Measurements from ENCODE around the gene C1orf21. TPM values are rescaled to one million over a fixed set of nuclear protein-coding genes. Genes with fewer than 3 reads are reported as not detected.

The C1orf21 gene
- polyA plus RNA-seq, 1 of the 3 experiments (the other 2 are of a cell fraction) = 4.8 TPM

DNA sequence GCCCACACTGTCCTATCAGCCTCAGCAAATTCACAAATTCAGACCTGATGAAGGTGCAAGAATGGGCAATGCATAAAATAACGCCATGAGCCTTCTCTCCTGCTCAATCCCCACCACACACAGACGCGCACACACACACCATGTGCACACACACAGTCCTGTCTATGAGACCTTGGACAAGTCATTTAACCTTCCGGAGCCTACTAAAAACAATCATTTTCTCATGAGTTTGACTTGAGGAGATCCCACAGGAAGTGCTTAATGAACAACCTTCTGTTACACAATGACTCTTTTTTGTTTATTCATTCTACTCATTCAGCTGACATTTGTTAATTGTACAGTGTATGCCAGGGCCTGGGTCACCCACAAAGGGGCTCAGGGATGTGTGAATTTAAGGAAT lies 242.4 kb downstream of the C1orf21 start:
- no peaks in the 10 kb centered on the region for H3K36me3 ChIP-seq (replicated peaks in 1 of 2; ENCODE audit: control insufficient read depth in 1 of 2, insufficient read depth in 2 of 2, low read length in 1 of 2)
- H3K4me1 ChIP-seq (ENCODE audit: control insufficient read depth in 1 of 2, insufficient read depth in 2 of 2, low read depth in 1 of 2, low read length in 1 of 2) = peaks cover 0 to 3% of the 10 kb centered on the region in 2 experiments; a peak in 1 of 4 replicates
- no peak for TF ChIP-seq SIN3A (IDR thresholded peaks at IDR 0.05; ENCODE audit: borderline replicate concordance, low read depth, low read length)
- no peak for TF ChIP-seq ELF1 (IDR thresholded peaks at IDR 0.05)
- CTCF ChIA-PET = interaction anchor here (1.1 kb wide), 1 partner anchor 35 kb away, joined by 4 read pairs; no protein-coding TSS in a partner anchor
- no peak overlapping the region for H2AFZ ChIP-seq (ENCODE audit: low read depth)
- 96% methylated on average over 4 of the region's 4 CpGs for WGBS (ENCODE audit: low lambda C conversion rate)
- H4K20me1 ChIP-seq (ENCODE audit: insufficient read depth) = no peaks in the 10 kb centered on the region
- no peak overlapping the region for H3K27ac ChIP-seq (ENCODE audit: low read depth in 2 of 2, low read length in 1 of 2)
- no peaks in the 10 kb centered on the region for H3K9me2 ChIP-seq
- no peak for DNase-seq
- POLR2A ChIA-PET = no interaction called here
- H3K4me3 ChIP-seq (ENCODE audit: low read depth in 2 of 2, low read length in 1 of 2) = no peak overlapping the region
- H3F3A ChIP-seq (replicated peaks; ENCODE audit: insufficient read depth) = no peaks in the 10 kb centered on the region
- H3K27me3 ChIP-seq (ENCODE audit: insufficient read depth) = no peaks in the 10 kb centered on the region
- H3K79me2 ChIP-seq (ENCODE audit: insufficient read depth) = no peaks in the 10 kb centered on the region
- H3K9ac ChIP-seq = no peak overlapping the region
- H3K9me3 ChIP-seq = no peaks in the 10 kb centered on the region
- H3K4me2 ChIP-seq = no peak overlapping the region

DNA sequence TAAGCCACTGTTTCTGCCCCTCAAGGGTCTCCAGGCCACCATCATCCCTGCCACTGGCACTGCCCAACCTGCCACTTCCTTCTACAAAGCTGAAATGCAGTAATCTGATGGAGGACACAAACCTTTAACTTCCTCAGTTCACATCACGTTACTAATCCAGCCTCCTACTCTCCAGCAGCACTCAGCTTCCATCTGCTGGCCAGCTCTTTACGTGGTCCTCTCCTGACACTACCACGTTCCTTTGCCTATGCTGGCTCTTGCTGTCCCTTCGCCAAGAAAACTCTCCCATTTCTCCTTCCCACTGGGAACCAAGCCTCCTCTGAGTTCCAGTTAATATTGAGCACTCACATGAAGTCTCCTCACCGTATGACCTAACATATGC lies 243.8 kb downstream of the C1orf21 start:
- Histone ChIP-seq H3K4me3 (ENCODE audit: low read depth in 2 of 2, low read length in 1 of 2) (no peak overlapping the region), H3K4me1 (ENCODE audit: control insufficient read depth in 1 of 2, insufficient read depth in 2 of 2, low read depth in 1 of 2, low read length in 1 of 2) (peaks cover 0 to 2% of the 10 kb centered on the region in 2 experiments; a peak in 1 of 4 replicates), H3K9me2 (no peaks in the 10 kb centered on the region), H3K79me2 (ENCODE audit: insufficient read depth) (no peaks in the 10 kb centered on the region), H3K9ac (no peak overlapping the region), H3F3A (replicated peaks; ENCODE audit: insufficient read depth) (no peaks in the 10 kb centered on the region), H3K9me3 (no peaks in the 10 kb centered on the region), H2AFZ (ENCODE audit: low read depth) (no peak overlapping the region), H3K27me3 (ENCODE audit: insufficient read depth) (no peaks in the 10 kb centered on the region), H3K36me3 (replicated peaks in 1 of 2; ENCODE audit: control insufficient read depth in 1 of 2, insufficient read depth in 2 of 2, low read length in 1 of 2) (no peaks in the 10 kb centered on the region), H3K4me2 (no peak overlapping the region), H4K20me1 (ENCODE audit: insufficient read depth) (no peaks in the 10 kb centered on the region), H3K27ac (ENCODE audit: low read depth in 2 of 2, low read length in 1 of 2) (no peak overlapping the region)
- ChIA-PET POLR2A (no interaction called here), CTCF (interaction anchor here (1.0 to 1.5 kb wide), 3 partner anchors 33 to 84 kb away, joined by 3 to 4 read pairs (median 3); no protein-coding TSS in a partner anchor)
- 94% methylated on average over 5 of the region's 5 CpGs for WGBS (ENCODE audit: low lambda C conversion rate)
- no peak for DNase-seq
- TF ChIP-seq MXI1 (IDR thresholded peaks at IDR 0.05; ENCODE audit: low read depth, low read length) (no peak), JUND (IDR thresholded peaks at IDR 0.05) (no peak), ZBTB33 (IDR thresholded peaks at IDR 0.05; ENCODE audit: borderline replicate concordance, low read depth) (no peak), RXRA (IDR thresholded peaks at IDR 0.05; ENCODE audit: borderline replicate concordance, low read depth) (no peak), FOSL2 (IDR thresholded peaks at IDR 0.05; ENCODE audit: borderline replicate concordance, low read depth) (no peak), GABPA (IDR thresholded peaks at IDR 0.05; ENCODE audit: low read depth) (no peak), TCF12 (IDR thresholded peaks at IDR 0.05) (no peak), IRF3 (IDR thresholded peaks at IDR 0.05; ENCODE audit: low read depth, low read length) (no peak), CTCF (IDR thresholded peaks at IDR 0.05) (no peak), CHD2 (IDR thresholded peaks at IDR 0.05; ENCODE audit: low read length, partially characterized antibody) (no peak), RCOR1 (IDR thresholded peaks at IDR 0.05; ENCODE audit: low read length) (no peak), SIN3A (IDR thresholded peaks at IDR 0.05; ENCODE audit: borderline replicate concordance, low read depth, low read length) (no peak), USF1 (IDR thresholded peaks at IDR 0.05; ENCODE audit: borderline replicate concordance, low read depth) (no peak)

All from SK-N-SH (cell line).